DND-41 (cell line): ENCODE data around the gene PRKAR1A.

Experiments
- ATAC-seq: fragments of 200-7000 bp; cut with Tn5 transposase; 3 replicates; pipeline ENCODE4 v1.9.1; 2021; ENCODE audit warnings: low read depth; ENCODE audit not compliant: insufficient read depth
- DNase-seq: peaks from one replicate; pipeline ENCODE4 v3.0.0-alpha.2; 2020
- H2AFZ ChIP-seq: 2 replicates; pipeline ENCODE4 v1.6.0; 2012; ENCODE audit warnings: low read depth, low read length
- H3K27ac ChIP-seq: 2 replicates; pipeline ENCODE4 v1.5.1; 2012; ENCODE audit warnings: low read length, inconsistent platforms
- H3K27me3 ChIP-seq: fragments of 200-600 bp; sonication (generic); 2 replicates; pipeline ENCODE4 v1.6.0; 2012; ENCODE audit warnings: low read length, mild to moderate bottlenecking, inconsistent platforms; ENCODE audit not compliant: insufficient read depth, poor library complexity
- H3K36me3 ChIP-seq: 2 replicates; pipeline ENCODE4 v1.5.1; 2012; ENCODE audit warnings: low read length, inconsistent platforms; ENCODE audit not compliant: insufficient read depth
- H3K4me1 ChIP-seq: 2 replicates; pipeline ENCODE4 v1.5.1; 2012; ENCODE audit warnings: mild to moderate bottlenecking, low read length; ENCODE audit not compliant: insufficient read depth
- H3K4me2 ChIP-seq: 2 replicates; pipeline ENCODE4 v1.6.0; 2012; ENCODE audit warnings: mild to moderate bottlenecking, moderate library complexity, low read length, inconsistent platforms; ENCODE audit not compliant: insufficient read depth
- H3K4me3 ChIP-seq, 2 experiments: fragments of 200-600 bp in 1 of 2; shearing (Covaris generic) in 1 of 2; 2 replicates each; pipeline ENCODE4 v1.5.1; 2012 to 2016; ENCODE audit warnings: inconsistent platforms in 2 of 2, low read length in 2 of 2, mild to moderate bottlenecking in 2 of 2, low read depth in 1 of 2, moderate library complexity in 1 of 2
- H3K79me2 ChIP-seq: 2 replicates; pipeline ENCODE4 v1.6.0; 2012; ENCODE audit warnings: low read length, inconsistent platforms; ENCODE audit not compliant: insufficient read depth
- H3K9ac ChIP-seq: 2 replicates; pipeline ENCODE4 v1.6.0; 2012; ENCODE audit warnings: low read depth, mild to moderate bottlenecking, inconsistent platforms, low read length, moderate library complexity
- H3K9me3 ChIP-seq: 2 replicates; pipeline ENCODE4 v1.5.1; 2012; ENCODE audit warnings: low read length, moderate library complexity, mild to moderate bottlenecking, inconsistent platforms; ENCODE audit not compliant: insufficient read depth, severe bottlenecking
- H4K20me1 ChIP-seq: 2 replicates; pipeline ENCODE4 v1.6.0; 2012; ENCODE audit warnings: low read length; ENCODE audit not compliant: insufficient read depth
- EZH2 ChIP-seq: IDR thresholded peaks from 3 replicates; pipeline ENCODE4 v1.6.1; 2012; ENCODE audit warnings: borderline replicate concordance, low read depth, mild to moderate bottlenecking, moderate library complexity, low read length, inconsistent platforms; ENCODE audit not compliant: severe bottlenecking
- TF ChIP-seq, protein P1 (sequence below): IDR thresholded peaks from 2 replicates; pipeline ENCODE4 v1.5.1; 2012; ENCODE audit warnings: borderline replicate concordance, low read length, moderate library complexity, mild to moderate bottlenecking; ENCODE audit not compliant: poor library complexity, severe bottlenecking; ENCODE audit errors: extremely low read depth

The PRKAR1A gene

DNA sequence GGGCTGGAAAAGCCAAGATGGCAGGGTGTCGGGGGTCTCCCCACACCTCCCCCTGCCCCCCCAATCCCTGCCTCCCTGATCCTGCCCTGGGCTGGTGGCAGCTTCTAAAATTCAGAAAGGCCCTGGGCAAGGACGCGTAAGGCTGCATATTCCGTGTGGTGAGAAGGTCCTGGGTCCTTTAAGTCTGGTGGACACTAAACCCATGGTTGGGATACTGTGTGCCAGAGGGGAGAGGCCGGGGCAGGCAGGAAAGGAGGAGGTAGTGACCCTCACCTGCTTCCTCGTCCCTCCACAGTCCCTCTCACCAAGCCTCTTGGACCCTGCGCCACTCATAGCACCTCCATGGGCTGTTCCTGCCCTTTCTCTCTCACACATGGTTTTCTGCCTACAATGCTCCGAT is 28.8 kb downstream of the PRKAR1A start:
- peaks cover 10% of the 10 kb centered on the region; the same call in 1 of the 2 replicates for H3K36me3 ChIP-seq
- no peak; the same call in 2 of the 3 replicates for ATAC-seq

DNA sequence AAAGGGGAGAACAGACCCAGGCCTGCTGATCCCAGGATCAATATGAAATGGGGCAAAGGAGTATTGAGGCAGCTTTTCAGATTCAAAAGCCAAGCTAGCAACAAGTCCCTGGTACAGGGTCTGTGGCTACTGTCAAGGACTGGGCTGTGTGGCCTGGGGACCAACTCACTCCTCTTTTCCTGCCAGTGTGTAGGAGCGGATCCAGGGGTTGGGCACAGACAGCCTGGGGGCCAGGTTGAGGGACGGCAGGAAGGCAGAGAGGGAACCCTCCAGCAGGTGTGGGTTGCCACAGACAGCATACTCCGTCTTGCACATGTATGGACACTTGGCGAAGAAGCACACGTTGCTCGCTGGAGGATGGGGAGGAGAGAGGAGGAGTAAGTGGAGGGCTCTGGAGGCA is 29.6 kb downstream of the PRKAR1A start:
- ATAC-seq (no peak), DNase-seq (no peak)
- Histone ChIP-seq H3K27ac (no peak overlapping the region), H3K4me1 (no peaks in the 10 kb centered on the region), H3K9ac (no peak overlapping the region), H3K4me2 (no peak overlapping the region), H2AFZ (no peak overlapping the region), H3K27me3 (no peaks in the 10 kb centered on the region), H3K9me3 (no peaks in the 10 kb centered on the region), H3K36me3 (peaks cover 10% of the 10 kb centered on the region; the same call in 1 of the 2 replicates), H3K4me3 (no peak overlapping the region), H3K79me2 (no peaks in the 10 kb centered on the region), H4K20me1 (no peaks in the 10 kb centered on the region)
- TF ChIP-seq, protein P1, sequence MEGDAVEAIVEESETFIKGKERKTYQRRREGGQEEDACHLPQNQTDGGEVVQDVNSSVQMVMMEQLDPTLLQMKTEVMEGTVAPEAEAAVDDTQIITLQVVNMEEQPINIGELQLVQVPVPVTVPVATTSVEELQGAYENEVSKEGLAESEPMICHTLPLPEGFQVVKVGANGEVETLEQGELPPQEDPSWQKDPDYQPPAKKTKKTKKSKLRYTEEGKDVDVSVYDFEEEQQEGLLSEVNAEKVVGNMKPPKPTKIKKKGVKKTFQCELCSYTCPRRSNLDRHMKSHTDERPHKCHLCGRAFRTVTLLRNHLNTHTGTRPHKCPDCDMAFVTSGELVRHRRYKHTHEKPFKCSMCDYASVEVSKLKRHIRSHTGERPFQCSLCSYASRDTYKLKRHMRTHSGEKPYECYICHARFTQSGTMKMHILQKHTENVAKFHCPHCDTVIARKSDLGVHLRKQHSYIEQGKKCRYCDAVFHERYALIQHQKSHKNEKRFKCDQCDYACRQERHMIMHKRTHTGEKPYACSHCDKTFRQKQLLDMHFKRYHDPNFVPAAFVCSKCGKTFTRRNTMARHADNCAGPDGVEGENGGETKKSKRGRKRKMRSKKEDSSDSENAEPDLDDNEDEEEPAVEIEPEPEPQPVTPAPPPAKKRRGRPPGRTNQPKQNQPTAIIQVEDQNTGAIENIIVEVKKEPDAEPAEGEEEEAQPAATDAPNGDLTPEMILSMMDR: no peak
- no peak for TF ChIP-seq EZH2

More for the DNA sequence above, 28.8 kb downstream of the PRKAR1A start:
- no peaks in the 10 kb centered on the region for H3K79me2 ChIP-seq
- H4K20me1 ChIP-seq: no peaks in the 10 kb centered on the region
- DNase-seq: no peak
- no peaks in the 10 kb centered on the region for H3K9me3 ChIP-seq
- no peak overlapping the region for H3K4me3 ChIP-seq
- no peak overlapping the region for H3K4me2 ChIP-seq
- no peak overlapping the region for H3K27ac ChIP-seq
- H3K27me3 ChIP-seq: no peaks in the 10 kb centered on the region
- no peak overlapping the region for H3K9ac ChIP-seq
- H2AFZ ChIP-seq: no peak overlapping the region
- H3K4me1 ChIP-seq: no peaks in the 10 kb centered on the region
- TF ChIP-seq, protein P1: no peak
- no peak for TF ChIP-seq EZH2

DNA sequence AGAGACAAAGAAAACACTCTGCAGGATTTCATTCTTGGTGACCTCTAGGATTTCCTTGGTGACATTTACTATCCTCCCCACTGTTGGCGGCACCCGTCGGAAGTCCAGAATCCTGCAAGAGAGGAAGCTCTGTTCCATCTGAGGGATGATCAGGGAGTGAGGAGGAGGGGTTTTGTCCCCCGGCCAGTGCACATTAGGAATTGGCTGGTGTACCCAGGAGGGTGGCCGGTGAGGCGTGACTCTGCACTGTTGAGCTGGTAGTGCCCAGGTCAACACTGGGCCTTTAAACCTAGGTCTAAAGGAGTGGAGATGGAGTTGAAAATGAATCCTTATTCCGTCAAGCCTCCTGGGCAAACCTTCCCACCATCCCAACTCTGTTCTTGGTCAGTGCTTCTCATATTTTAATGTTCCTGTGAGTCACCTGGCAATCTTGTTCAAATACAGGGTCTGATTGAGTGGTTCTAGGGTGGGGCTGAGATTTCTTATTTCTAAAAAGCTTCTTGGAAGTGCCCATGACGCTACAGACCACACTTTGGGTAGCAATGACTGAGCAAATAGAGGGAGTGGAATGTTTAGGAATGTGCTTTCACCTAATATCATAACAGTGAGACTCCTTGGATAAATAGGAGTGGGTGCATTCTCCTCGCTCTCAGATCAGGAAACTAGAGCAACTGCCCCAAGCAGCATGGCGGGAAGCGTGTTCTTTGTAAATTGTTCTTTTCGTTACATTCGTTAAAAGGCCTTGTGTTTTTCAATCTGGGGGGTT is 30.7 kb downstream of the PRKAR1A start:
- H3K4me2 ChIP-seq: no peak overlapping the region
- no peak overlapping the region for H2AFZ ChIP-seq
- no peak overlapping the region for H3K9ac ChIP-seq
- DNase-seq (no peak), ATAC-seq (no peak)
- H3K4me3 ChIP-seq: no peak overlapping the region
- TF ChIP-seq EZH2: no peak
- TF ChIP-seq, protein P1: no peak
- H3K79me2 ChIP-seq: no peaks in the 10 kb centered on the region
- no peaks in the 10 kb centered on the region for H4K20me1 ChIP-seq
- no peaks in the 10 kb centered on the region for H3K9me3 ChIP-seq
- H3K36me3 ChIP-seq: 0 out of 2 replicates have a peak, but pooled peaks cover 3% of the 10 kb centered on the region
- H3K4me1 ChIP-seq: no peaks in the 10 kb centered on the region
- H3K27ac ChIP-seq: no peak overlapping the region
- no peaks in the 10 kb centered on the region for H3K27me3 ChIP-seq
